ENCODE results near the gene PCGF2. TPM values are rescaled to one million over a fixed set of nuclear protein-coding genes. Genes with fewer than 3 reads are reported as not detected.

PCGF2 gene
- total and polyA plus RNA-seq, 10 of the 15 experiments (the other 5 are each of a cell fraction or from before 2014, with no cell fraction given), result 2.7 to 35.6 (median 7.2) TPM

DNA sequence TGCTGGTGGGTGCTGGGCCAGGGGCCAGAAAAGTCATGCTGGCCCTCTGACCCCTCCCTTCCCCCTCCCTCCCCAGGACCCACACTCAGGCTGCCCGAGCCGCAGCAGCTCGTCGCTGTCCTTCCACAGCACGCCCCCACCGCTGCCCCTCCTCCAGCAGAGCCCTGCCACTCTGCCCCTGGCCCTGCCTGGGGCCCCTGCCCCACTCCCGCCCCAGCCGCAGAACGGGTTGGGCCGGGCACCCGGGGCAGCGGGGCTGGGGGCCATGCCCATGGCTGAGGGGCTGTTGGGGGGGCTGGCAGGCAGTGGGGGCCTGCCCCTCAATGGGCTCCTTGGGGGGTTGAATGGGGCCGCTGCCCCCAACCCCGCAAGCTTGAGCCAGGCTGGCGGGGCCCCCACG, 26.3 kb downstream of the PCGF2 start (continued):
- TF ChIP-seq, protein P1, sequence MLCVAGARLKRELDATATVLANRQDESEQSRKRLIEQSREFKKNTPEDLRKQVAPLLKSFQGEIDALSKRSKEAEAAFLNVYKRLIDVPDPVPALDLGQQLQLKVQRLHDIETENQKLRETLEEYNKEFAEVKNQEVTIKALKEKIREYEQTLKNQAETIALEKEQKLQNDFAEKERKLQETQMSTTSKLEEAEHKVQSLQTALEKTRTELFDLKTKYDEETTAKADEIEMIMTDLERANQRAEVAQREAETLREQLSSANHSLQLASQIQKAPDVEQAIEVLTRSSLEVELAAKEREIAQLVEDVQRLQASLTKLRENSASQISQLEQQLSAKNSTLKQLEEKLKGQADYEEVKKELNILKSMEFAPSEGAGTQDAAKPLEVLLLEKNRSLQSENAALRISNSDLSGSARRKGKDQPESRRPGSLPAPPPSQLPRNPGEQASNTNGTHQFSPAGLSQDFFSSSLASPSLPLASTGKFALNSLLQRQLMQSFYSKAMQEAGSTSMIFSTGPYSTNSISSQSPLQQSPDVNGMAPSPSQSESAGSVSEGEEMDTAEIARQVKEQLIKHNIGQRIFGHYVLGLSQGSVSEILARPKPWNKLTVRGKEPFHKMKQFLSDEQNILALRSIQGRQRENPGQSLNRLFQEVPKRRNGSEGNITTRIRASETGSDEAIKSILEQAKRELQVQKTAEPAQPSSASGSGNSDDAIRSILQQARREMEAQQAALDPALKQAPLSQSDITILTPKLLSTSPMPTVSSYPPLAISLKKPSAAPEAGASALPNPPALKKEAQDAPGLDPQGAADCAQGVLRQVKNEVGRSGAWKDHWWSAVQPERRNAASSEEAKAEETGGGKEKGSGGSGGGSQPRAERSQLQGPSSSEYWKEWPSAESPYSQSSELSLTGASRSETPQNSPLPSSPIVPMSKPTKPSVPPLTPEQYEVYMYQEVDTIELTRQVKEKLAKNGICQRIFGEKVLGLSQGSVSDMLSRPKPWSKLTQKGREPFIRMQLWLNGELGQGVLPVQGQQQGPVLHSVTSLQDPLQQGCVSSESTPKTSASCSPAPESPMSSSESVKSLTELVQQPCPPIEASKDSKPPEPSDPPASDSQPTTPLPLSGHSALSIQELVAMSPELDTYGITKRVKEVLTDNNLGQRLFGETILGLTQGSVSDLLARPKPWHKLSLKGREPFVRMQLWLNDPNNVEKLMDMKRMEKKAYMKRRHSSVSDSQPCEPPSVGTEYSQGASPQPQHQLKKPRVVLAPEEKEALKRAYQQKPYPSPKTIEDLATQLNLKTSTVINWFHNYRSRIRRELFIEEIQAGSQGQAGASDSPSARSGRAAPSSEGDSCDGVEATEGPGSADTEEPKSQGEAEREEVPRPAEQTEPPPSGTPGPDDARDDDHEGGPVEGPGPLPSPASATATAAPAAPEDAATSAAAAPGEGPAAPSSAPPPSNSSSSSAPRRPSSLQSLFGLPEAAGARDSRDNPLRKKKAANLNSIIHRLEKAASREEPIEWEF (IDR thresholded peaks at IDR 0.05; ENCODE audit: insufficient replicate concordance, low read depth, low read length), result no peak
- TF ChIP-seq, protein P2, sequence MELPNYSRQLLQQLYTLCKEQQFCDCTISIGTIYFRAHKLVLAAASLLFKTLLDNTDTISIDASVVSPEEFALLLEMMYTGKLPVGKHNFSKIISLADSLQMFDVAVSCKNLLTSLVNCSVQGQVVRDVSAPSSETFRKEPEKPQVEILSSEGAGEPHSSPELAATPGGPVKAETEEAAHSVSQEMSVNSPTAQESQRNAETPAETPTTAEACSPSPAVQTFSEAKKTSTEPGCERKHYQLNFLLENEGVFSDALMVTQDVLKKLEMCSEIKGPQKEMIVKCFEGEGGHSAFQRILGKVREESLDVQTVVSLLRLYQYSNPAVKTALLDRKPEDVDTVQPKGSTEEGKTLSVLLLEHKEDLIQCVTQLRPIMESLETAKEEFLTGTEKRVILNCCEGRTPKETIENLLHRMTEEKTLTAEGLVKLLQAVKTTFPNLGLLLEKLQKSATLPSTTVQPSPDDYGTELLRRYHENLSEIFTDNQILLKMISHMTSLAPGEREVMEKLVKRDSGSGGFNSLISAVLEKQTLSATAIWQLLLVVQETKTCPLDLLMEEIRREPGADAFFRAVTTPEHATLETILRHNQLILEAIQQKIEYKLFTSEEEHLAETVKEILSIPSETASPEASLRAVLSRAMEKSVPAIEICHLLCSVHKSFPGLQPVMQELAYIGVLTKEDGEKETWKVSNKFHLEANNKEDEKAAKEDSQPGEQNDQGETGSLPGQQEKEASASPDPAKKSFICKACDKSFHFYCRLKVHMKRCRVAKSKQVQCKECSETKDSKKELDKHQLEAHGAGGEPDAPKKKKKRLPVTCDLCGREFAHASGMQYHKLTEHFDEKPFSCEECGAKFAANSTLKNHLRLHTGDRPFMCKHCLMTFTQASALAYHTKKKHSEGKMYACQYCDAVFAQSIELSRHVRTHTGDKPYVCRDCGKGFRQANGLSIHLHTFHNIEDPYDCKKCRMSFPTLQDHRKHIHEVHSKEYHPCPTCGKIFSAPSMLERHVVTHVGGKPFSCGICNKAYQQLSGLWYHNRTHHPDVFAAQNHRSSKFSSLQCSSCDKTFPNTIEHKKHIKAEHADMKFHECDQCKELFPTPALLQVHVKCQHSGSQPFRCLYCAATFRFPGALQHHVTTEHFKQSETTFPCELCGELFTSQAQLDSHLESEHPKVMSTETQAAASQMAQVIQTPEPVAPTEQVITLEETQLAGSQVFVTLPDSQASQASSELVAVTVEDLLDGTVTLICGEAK (IDR thresholded peaks at IDR 0.05; ENCODE audit: borderline replicate concordance), result no peak
- TF ChIP-seq SUPT20H (IDR thresholded peaks at IDR 0.05; ENCODE audit: borderline replicate concordance, control insufficient read depth, low read depth, low read length), result no peak

All from GM12878 (cell line).